ENCODE results near the gene HEATR1. TPM values are rescaled to one million over a fixed set of nuclear protein-coding genes. Genes with fewer than 3 reads are reported as not detected.

The HEATR1 gene
- total RNA-seq, 1 experiment from 2014 or later: 66.5 TPM

- no peak for TF ChIP-seq SIN3A (IDR thresholded peaks at IDR 0.05; ENCODE audit: borderline replicate concordance, insufficient read depth, low read depth, low read length)
- peak; percentile 96 for TF ChIP-seq TCF7L2 (IDR thresholded peaks at IDR 0.05; ENCODE audit: low read depth, low read length)
- peak in 1 of 2 experiments; percentile 14; a peak in 1 of 4 replicates for TF ChIP-seq REST (IDR thresholded peaks at IDR 0.05; ENCODE audit: insufficient read depth in 1 of 2, low read depth in 2 of 2, low read length in 1 of 2)
- Histone ChIP-seq H3K36me3 (ENCODE audit: control insufficient read depth, insufficient read depth, low read length) (no peaks in the 10 kb centered on the region), H3K9me3 (ENCODE audit: control insufficient read depth, insufficient read depth, low read depth, low read length) (no peaks in the 10 kb centered on the region), H3K27me3 (ENCODE audit: control insufficient read depth, insufficient read depth, low read length) (no peaks in the 10 kb centered on the region), H3K27ac (ENCODE audit: low read length) (peak overlapping the region; percentile 100), H3K4me1 (ENCODE audit: control insufficient read depth, insufficient read depth, low read length) (peaks cover 52% of the 10 kb centered on the region), H3K4me3 (ENCODE audit: low read depth in 2 of 2, low read length in 2 of 2) (peak overlapping the region in 1 of 2 experiments; percentile 25; a peak in 2 of 4 replicates)
- BruUV-seq (replicated peaks): no TSS peak
- intact Hi-C loops (cut with micrococcal nuclease; ENCODE audit: unreplicated experiment) (no loop called here), in situ Hi-C loops (cut with HindIII; ENCODE audit: low pct_unique_long_range_greater_than_20kb, low sequenced_read_pairs) (no loop called here)
- ATAC-seq (peak; percentile 86), DNase-seq (ENCODE audit: low read depth, low spot score) (no peak)
- POLR2A ChIA-PET: no interaction called here
- CTCF ChIA-PET: no interaction called here
These were observed 88.8 kb downstream of the HEATR1 start for GRCh38 chr1:236515443-236515958.

- no peak for TF ChIP-seq TCF7L2 (IDR thresholded peaks at IDR 0.05; ENCODE audit: low read depth, low read length)
- peak in 1 of 2 experiments; percentile 25; a peak in 1 of 4 replicates for TF ChIP-seq REST (IDR thresholded peaks at IDR 0.05; ENCODE audit: insufficient read depth in 1 of 2, low read depth in 2 of 2, low read length in 1 of 2)
- TF ChIP-seq POLR2AphosphoS5 (IDR thresholded peaks at IDR 0.05; ENCODE audit: low read depth, low read length): peak; percentile 77; the same call in 1 of the 2 replicates
- TF ChIP-seq CTCF (IDR thresholded peaks at IDR 0.05): no peak
- no peak for TF ChIP-seq SIN3A (IDR thresholded peaks at IDR 0.05; ENCODE audit: borderline replicate concordance, insufficient read depth, low read depth, low read length)
- in situ Hi-C loops (cut with HindIII; ENCODE audit: low pct_unique_long_range_greater_than_20kb, low sequenced_read_pairs) (no loop called here), intact Hi-C loops (cut with micrococcal nuclease; ENCODE audit: unreplicated experiment) (no loop called here)
- no peaks in the 10 kb centered on the region for H3K27me3 ChIP-seq (ENCODE audit: control insufficient read depth, insufficient read depth, low read length)
- ChIA-PET POLR2A (no interaction called here), CTCF (no interaction called here)
- BruUV-seq (replicated peaks): no TSS peak
- peak; percentile 76 for ATAC-seq
- H3K4me3 ChIP-seq (ENCODE audit: low read depth in 2 of 2, low read length in 2 of 2): peak overlapping the region in 1 of 2 experiments; percentile 25; a peak in 2 of 4 replicates
- H3K4me1 ChIP-seq (ENCODE audit: control insufficient read depth, insufficient read depth, low read length): peaks cover 51% of the 10 kb centered on the region
- no peaks in the 10 kb centered on the region for H3K9me3 ChIP-seq (ENCODE audit: control insufficient read depth, insufficient read depth, low read depth, low read length)
- no peak for DNase-seq (ENCODE audit: low read depth, low spot score)
- H3K27ac ChIP-seq (ENCODE audit: low read length): peak overlapping the region; percentile 100
- no peaks in the 10 kb centered on the region for H3K36me3 ChIP-seq (ENCODE audit: control insufficient read depth, insufficient read depth, low read length)
These were observed 89.4 kb downstream of the HEATR1 start for GRCh38 chr1:236514703-236515442.
